HG03558 (cell line): Measurements from ENCODE around the gene PTPRG.

Source experiments
- ATAC-seq: cut with Tn5 transposase; IDR thresholded peaks from one replicate; pipeline ENCODE4 v1.9.1; 2021; ENCODE audit warnings: moderate number of reproducible peaks; ENCODE audit not compliant: unreplicated experiment; ENCODE audit errors: extremely low read depth

PTPRG gene

GRCh38 chr3:62253971-62254370, 692.6 kb downstream of the PTPRG start:
- no peak for ATAC-seq

- ATAC-seq = no peak
Measured at GRCh38 chr3:62255758-62256157, 694.4 kb downstream of the PTPRG start.

GRCh38 chr3:62259924-62260323, 698.6 kb downstream of the PTPRG start:
- ATAC-seq = no peak

GRCh38 chr3:62260655-62261054, 699.3 kb downstream of the PTPRG start:
- ATAC-seq = no peak

GRCh38 chr3:62261121-62261520, 699.8 kb downstream of the PTPRG start:
- ATAC-seq = no peak

DNA sequence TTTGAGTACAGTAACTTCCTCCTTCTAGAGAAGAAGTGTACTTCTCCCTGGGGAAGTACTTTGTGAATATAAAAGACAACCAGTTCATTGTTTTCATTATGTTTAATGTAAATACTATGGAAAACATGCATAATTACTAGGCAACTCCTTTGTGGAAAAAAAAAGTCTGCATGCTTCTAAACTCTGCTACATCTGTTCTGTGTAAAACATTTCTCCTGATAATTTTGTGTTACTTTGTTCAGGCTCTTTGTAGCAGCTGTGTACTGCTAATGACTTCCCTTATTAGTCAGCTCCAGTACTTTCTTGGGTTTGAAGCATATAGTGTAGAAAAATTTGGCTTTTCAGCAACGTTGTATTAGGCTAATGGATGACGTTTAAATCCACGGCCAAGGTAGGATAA, 700.4 kb downstream of the PTPRG start:
- no peak for ATAC-seq

DNA sequence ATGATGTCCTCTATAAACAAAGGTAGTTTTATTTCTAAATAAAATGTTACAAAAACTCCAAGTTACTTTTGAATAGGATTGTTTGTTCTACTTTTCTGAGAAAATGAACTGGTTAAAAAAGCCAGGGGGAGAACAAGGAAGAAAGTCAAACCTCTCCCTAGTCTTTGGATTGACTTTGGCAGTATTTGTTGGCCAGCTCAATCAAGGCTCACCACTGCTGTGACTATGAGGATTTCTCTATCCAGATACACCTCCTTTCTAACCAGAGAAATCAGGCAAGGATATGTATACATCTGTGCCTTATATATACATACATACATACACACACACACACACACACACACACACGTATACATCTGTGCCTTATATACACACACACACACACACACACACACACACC, 704.2 kb downstream of the PTPRG start:
- ATAC-seq = no peak

DNA sequence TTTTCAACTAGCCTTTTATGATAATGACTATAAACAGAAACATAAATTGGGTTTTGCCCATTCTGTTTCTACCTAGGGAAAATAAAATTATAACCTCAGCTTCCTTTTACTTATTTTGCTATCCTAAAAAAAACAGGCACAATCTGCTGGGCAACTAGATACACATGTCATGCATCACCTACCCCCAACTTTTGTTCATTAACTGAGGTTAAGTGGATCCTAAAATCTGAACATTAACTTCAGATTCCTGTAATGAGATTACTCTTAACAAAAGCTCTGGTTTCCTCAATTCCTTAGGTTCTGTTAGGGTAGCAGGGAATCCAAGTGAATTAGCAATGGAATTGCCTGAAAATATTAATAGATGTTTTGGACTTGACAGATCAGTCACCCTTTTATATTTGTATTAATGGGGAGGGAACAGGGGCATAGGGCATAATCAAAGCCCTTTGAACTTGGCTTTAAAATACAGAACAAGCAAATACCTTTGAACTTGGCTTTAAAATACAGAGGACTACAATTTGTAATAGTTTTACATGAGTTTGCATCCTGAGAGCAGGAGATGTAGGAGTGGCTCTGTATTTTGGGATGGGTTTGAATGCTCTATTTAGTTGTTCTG, 705.4 kb downstream of the PTPRG start:
- no peak for ATAC-seq

- ATAC-seq = no peak
Measured at GRCh38 chr3:62276658-62277180, 715.3 kb downstream of the PTPRG start.

DNA sequence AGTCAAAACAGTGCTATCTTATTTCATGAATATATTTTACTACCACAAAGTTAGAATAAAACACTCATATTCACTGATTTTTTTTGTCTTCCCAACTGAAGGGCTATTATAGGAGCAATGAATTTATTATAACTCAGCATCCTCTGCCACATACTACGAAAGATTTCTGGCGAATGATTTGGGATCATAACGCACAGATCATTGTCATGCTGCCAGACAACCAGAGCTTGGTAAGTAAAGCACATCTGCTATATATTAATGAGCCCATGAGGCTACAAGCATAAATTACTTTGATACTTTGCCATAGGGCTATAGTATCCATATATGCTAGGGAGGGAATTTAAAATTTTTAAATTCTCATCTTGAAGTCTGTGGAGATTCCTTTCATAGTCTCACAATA, 716.1 kb downstream of the PTPRG start:
- ATAC-seq = no peak

DNA sequence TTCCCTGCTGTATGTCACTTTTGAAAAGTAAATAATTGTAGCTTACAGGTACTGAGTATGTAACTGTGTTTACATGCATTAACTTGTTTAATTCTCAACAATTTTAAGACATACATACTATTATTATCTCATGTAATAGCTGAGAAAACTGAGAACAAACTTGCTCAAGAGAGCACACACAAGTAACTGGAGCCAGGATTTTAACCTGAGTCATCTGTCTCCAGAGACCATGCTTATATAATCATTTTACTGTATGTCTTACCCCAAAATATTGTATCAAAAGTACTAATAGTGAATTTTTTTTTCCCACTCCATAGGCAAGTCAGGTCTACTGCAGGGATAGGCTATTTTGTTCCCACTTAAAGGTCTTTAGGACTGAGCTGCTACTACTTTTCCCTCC, 716.6 kb downstream of the PTPRG start:
- no peak for ATAC-seq

GRCh38 chr3:62281726-62282125, 720.4 kb downstream of the PTPRG start:
- ATAC-seq = no peak

- ATAC-seq = peak; percentile 49
Measured at GRCh38 chr3:62284442-62284841, 723.1 kb downstream of the PTPRG start.

DNA sequence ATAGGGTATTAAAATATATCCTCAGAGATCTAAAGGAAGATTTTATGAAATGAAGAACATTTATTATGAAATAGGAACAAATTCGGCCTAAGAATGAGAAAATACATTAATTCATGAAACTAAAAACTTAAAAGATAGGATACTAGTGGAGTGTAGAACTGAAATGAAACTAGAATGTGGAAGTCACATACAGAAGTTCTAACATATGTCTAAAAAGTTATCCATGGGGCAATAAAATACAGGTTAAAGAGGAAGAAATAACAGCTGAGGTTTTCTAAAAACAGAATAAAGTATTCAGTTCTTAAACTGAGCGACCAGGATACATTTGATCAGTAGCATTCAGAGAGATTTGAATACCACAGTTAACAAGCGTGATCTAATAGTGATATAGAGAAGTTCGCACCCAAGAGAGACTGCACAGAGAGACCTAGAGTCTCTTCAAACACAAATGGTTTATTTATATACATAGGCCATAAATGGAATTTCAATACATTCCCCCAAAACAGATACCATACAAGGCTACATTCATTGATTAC, 726.1 kb downstream of the PTPRG start:
- no peak for ATAC-seq

DNA sequence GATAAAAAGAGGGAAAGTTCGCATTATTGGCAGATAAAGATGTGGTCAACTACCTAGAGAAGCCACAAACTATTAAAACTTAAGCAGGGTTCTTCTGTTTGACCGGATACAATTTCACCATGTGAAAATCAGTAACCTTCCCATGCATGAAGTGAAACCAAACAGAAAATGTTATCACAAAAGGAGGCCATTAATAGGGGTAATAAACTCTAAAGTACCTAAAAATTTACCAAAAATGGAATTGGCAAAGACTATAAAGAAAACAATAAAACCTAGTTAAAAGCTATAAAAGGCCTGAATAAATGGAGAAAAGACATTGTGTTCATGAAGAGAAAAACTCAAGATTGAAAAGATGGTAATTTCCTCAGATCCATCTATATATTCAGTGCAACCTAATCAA, 728.6 kb downstream of the PTPRG start:
- ATAC-seq = no peak

DNA sequence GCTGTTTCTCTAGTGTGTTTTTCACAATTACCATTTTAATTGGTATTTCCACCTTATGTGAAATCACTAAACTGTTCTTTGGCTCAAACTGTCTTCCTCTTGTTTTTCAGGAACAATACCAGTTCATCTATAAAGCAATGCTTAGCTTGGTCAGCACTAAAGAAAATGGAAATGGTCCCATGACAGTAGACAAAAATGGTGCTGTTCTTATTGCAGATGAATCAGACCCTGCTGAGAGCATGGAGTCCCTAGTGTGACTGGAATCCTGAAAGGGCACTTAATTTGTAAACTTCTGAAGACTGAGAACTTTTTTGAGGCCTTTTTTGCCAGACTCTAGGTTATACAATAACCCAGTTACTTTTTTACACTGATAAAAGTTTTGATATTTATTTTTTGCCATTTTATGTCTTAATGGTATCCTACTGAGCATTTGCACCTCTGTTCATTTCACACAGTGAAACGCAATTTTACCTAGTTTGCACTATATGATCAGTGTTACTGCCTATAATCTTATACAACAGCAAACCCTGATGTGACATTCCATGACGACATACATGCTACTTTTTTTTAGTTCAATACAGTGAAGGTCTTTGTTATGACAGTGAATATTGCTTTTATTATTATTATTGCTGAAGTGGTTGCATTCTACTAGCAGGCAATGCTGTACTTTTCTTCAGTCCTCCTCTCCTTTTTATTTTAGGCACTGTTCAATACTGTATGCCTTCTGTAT, 731.8 kb downstream of the PTPRG start:
- no peak for ATAC-seq

GRCh38 chr3:62295571-62295970, 734.2 kb downstream of the PTPRG start:
- no peak for ATAC-seq

- ATAC-seq = no peak
Measured at GRCh38 chr3:62300617-62301016, 739.2 kb downstream of the PTPRG start.

DNA sequence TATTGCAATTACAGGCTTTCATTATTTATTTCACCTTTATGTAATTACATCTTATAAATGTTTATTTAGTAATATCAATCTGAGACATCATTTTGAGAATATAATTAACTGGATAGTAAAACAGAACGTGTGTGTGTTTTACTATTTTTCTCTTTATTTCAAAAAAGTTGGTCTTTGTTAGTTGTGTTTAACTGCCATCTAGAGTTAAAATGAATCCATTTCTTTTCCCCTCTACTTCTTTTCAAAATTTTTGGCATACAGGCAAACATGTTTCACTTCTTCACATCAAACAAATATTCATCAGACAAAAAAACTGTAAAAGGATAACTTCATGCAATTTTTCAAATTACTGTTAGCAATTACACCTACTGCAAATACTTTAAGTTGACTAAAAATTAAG, 750.8 kb downstream of the PTPRG start:
- no peak for ATAC-seq

- no peak for ATAC-seq
Measured at GRCh38 chr3:62316525-62316924, 755.2 kb downstream of the PTPRG start.

GRCh38 chr3:62318365-62318751, 757.0 kb downstream of the PTPRG start:
- ATAC-seq = no peak
